Lung (tissue), 12 donors: ENCODE data around the gene RNF150. TPM values are rescaled to one million over a fixed set of nuclear protein-coding genes. Genes with fewer than 3 reads are reported as not detected.

Experiments used
- ATAC-seq: fragments of 200-7000 bp; cut with Tn5 transposase; one replicate; pipeline ENCODE4 v1.9.1; 2020; ENCODE audit warnings: moderate number of reproducible peaks; ENCODE audit not compliant: insufficient read depth, low FRiP score
- DNase-seq, 3 donors: peaks; one replicate each; pipeline ENCODE4 v3.0.0-alpha.2; 2013 to 2017
- H3K27ac ChIP-seq, 2 donors: one replicate each; pipeline ENCODE4 v1.5.1; 2013; ENCODE audit warnings: mild to moderate bottlenecking in 2 of 2, moderate library complexity in 2 of 2, control low read depth in 1 of 2, inconsistent platforms in 1 of 2, low read depth in 1 of 2, low read length in 1 of 2
- H3K27me3 ChIP-seq, 3 donors: one replicate each; pipeline ENCODE4 v1.5.1; 2013; ENCODE audit warnings: low read length in 2 of 3; ENCODE audit not compliant: control insufficient read depth in 3 of 3, insufficient read depth in 3 of 3
- H3K36me3 ChIP-seq, 4 donors: one replicate each; pipeline ENCODE4 v1.5.1; 2013; ENCODE audit warnings: low read length in 4 of 4, mild to moderate bottlenecking in 1 of 4, moderate library complexity in 1 of 4; ENCODE audit not compliant: control insufficient read depth in 4 of 4, insufficient read depth in 4 of 4
- H3K4me1 ChIP-seq, 5 donors: one replicate each; pipeline ENCODE4 v1.5.1; 2013; ENCODE audit warnings: low read length in 5 of 5, mild to moderate bottlenecking in 2 of 5, moderate library complexity in 1 of 5; ENCODE audit not compliant: control insufficient read depth in 5 of 5, insufficient read depth in 5 of 5
- H3K4me3 ChIP-seq: one replicate; pipeline ENCODE4 v1.5.1; 2013; ENCODE audit warnings: mild to moderate bottlenecking, control low read depth, moderate library complexity
- H3K9ac ChIP-seq, 2 donors: one replicate each; pipeline ENCODE4 v1.5.1; 2013; ENCODE audit warnings: low read length in 2 of 2, control low read depth in 1 of 2; ENCODE audit not compliant: insufficient read depth in 1 of 2
- H3K9me3 ChIP-seq, 4 donors: one replicate each; pipeline ENCODE4 v1.5.1; 2013; ENCODE audit warnings: low read length in 3 of 4, mild to moderate bottlenecking in 1 of 4, moderate library complexity in 1 of 4; ENCODE audit not compliant: control insufficient read depth in 4 of 4, insufficient read depth in 3 of 4
- CTCF ChIP-seq: IDR thresholded peaks from 2 replicates; pipeline ENCODE4 v1.5.1; 2012; ENCODE audit warnings: mild to moderate bottlenecking; ENCODE audit errors: control extremely low read depth, extremely low read depth
- WGBS, 2 donors: extraction: QIAGEN DNeasy Blood & Tissue Kit; methylation state at CpG; one replicate each; pipeline ENCODE4 v1.1.7; 2013; 5-methylcytosine and 5-hydroxymethylcytosine counted together
- polyA plus RNA-seq, 2 donors: library from polyadenylated mRNA; stranded (reverse); fragments of 200-250 nt; gene quantifications; one replicate each; pipeline ENCODE4 v1.2.1, GENCODE V29; 2013
- total RNA-seq, 2 donors: library from RNA; depleted of rRNA in 1 of 2; stranded (reverse); fragments of >200 nt in 1 of 2; gene quantifications; one replicate each; pipeline ENCODE4 v1.2.1, GENCODE V29; 2014 to 2021
- donor health status: control.
- donor health status: control.
- donor health status: Bipolar disorder and iron deficiency.
- donor health status: healthy.
- donor health status: DM: yes; HTN: yes; CAD: no.

RNF150 gene
- total and polyA plus RNA-seq, 4 donors, result 0.18 to 19.3 (median 2.1) TPM

GRCh38 chr4:141009931-141010330 lies 123.3 kb downstream of the RNF150 start:
- no peak overlapping the region for H3K4me3 ChIP-seq

GRCh38 chr4:141009129-141009528 lies 124.1 kb downstream of the RNF150 start:
- H3K27me3 ChIP-seq, result no peaks in the 10 kb centered on the region
- H3K27ac ChIP-seq, result no peak overlapping the region
- no peak for DNase-seq
- no peaks in the 10 kb centered on the region for H3K9me3 ChIP-seq
- 94% methylated on average over 1 of the region's 1 CpG for WGBS, 2 donors
- H3K4me3 ChIP-seq, result no peak overlapping the region
- no peak overlapping the region for H3K9ac ChIP-seq
- no peak for TF ChIP-seq CTCF
- ATAC-seq, result no peak
- no peaks in the 10 kb centered on the region for H3K36me3 ChIP-seq
- H3K4me1 ChIP-seq, result peaks cover 0 to 5% (median 0%) of the 10 kb centered on the region in 5 donors

More at GRCh38 chr4:141009931-141010330, 123.3 kb downstream of the RNF150 start:
- TF ChIP-seq CTCF, result no peak
- no peak overlapping the region for H3K9ac ChIP-seq
- H3K9me3 ChIP-seq, result no peaks in the 10 kb centered on the region
- H3K4me1 ChIP-seq, result peaks cover 0 to 5% (median 0%) of the 10 kb centered on the region in 5 donors
- H3K27ac ChIP-seq, result no peak overlapping the region
- no peaks in the 10 kb centered on the region for H3K36me3 ChIP-seq
- no peaks in the 10 kb centered on the region for H3K27me3 ChIP-seq
- DNase-seq, result no peak
- no peak for ATAC-seq

DNA sequence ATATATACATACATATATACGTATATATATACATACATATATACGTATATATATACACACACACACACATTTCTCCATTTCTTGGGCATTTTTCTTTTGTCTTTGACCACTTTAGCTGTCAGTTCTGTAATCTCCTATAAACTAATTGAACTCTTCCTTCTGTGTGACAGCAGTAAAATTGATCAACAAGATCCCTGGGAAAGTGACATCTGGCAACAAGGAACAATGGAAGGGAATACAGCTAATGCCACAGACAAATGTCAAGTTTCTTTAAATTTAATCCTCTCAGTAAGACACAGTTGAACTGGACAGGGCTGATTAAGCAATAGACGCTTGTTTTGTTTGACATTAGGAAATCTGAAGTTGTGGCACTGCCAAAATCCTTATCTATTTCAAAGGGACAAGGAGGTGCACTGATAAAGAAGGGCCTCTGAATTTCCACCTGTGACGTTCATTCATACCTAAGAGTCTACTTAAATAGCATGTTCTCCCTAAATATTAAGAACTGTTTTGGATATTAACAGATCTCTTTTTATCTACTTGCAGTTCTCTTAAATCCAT lies 126.9 kb downstream of the RNF150 start:
- peaks cover 0 to 13% (median 9%) of the 10 kb centered on the region in 5 donors for H3K4me1 ChIP-seq
- H3K4me3 ChIP-seq, result no peak overlapping the region
- ATAC-seq, result no peak
- no peaks in the 10 kb centered on the region for H3K27me3 ChIP-seq
- H3K9ac ChIP-seq, result no peak overlapping the region
- H3K36me3 ChIP-seq, result no peaks in the 10 kb centered on the region
- no peaks in the 10 kb centered on the region for H3K9me3 ChIP-seq
- no peak for TF ChIP-seq CTCF
- WGBS, 2 donors, result 50 to 60% methylated on average over 4 of the region's 4 CpGs
- DNase-seq, result no peak
- H3K27ac ChIP-seq, result peak overlapping the region in 1 of 2 donors; percentile 45

- no peak for TF ChIP-seq CTCF
- peak; percentile 16 for ATAC-seq
- Histone ChIP-seq H3K27me3 (no peaks in the 10 kb centered on the region), H3K9ac (no peak overlapping the region), H3K4me1 (peaks cover 0 to 14% (median 9%) of the 10 kb centered on the region in 5 donors), H3K9me3 (no peaks in the 10 kb centered on the region), H3K4me3 (no peak overlapping the region), H3K36me3 (no peaks in the 10 kb centered on the region), H3K27ac (peak overlapping the region in 1 of 2 donors; percentile 69)
- no peak for DNase-seq
- WGBS, 2 donors, result 46 to 50% methylated on average over 2 of the region's 2 CpGs
Observed at GRCh38 chr4:141004823-141005222, 128.4 kb downstream of the RNF150 start.
